DMS 273 treated with DMSO at 0.1 percent for 48 hours (cell line): ENCODE results near the gene MAP3K20.
"Not testable (repeated sequence)": the region's sequence is repeated elsewhere in the genome, so short reads cannot be mapped to it uniquely, and the experiment has no call there.

ENCODE experiments used
- DNase-seq: peaks from one replicate; lab custom pipeline; 2025; lab: John Stamatoyannopoulos, UW

MAP3K20 gene

DNA sequence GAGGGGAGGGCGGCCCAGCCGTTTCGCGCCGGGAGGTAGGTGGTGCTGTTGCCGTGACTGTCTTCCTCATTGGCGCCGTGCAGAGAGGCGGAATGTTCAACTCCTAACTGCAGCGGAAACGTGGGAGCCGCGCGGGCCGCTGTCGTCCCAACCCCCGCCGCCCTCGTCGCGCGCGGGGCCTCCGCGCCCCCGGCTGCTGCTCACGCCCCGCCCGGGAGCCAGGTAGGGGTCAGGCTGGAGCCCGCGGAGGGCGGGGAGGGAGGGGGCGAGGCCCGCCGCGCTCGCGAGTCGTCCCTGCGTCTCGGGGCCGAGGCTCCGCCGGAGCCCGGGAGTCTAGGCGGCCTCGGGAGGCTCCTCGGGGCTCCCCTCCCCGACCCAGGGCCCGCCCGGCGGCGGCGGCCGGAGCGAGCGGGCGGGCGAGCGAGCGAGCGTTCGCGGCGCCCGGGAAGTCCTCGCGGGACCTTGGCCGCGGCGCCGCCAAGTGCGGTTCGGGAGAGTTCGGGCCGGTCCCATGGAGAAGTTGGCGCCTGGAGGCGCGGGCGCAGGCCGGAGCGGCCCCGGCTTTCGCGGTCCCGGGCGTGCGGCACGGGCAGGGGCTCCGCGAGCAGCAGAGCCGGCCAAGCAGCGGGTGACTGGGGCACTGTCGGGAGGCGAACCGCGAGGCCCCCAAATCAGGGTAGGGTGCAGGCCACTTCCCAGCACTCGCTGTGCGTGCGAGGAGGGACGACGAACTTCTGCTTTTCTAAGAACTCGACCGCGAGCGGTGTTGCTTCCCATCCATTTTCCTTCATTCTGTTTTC lies at the start of gene MAP3K20:
Gene MAP3K20, plus strand, starts transcription at position 66 of the 800 bp plus-strand sequence. CDS start 15,186 bp downstream, outside the sequence.
- DNase-seq: no peak

- no peak for DNase-seq
Measured at GRCh38 chr2:173026479-173026878, 49.2 kb upstream of the MAP3K20 start.

DNA sequence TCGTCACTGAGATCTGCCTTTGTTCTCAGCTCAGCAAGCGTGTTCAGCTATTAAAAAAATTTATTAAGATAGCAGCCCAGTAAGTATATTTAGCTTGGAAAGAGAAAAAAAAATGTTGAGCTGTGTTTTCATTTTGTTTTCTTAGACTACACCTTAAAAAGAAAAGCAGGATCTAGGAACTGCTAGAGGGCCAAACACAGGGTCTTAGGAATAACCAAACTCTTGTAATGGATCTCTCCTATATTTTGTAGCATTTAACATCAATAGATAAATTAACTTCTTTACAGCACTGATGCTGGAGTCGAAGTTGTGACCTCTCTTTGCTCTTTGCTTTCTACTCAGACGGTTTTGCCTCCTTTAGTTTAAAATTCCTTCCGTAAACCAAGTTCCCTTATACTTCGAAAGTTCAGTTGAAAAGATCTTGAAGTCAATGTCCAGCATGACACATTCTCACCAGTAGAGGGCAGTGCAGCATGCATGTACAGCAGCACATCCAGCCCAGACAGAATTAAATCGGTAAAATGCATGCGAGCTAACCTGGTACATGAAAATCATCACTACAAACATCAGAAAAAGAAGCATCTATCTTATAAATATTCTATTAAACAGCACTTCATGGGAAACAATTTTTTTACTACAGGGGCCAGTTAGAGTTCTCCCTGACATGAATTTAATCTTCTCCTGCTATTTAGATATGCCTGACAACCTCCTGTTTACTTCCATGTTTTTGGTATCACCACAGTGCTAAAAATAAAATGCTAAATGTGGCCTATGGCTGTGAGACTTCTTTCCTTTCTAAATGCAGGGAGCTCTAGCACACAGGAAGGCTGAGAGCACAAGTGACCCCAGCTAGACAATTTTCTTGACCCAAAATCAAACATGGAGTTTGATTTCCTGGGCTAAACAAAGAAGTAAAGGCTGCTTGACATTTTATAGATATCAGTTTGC lies 48.2 kb upstream of the MAP3K20 start:
- DNase-seq: peak; percentile 61

GRCh38 chr2:173028141-173028540 lies 47.5 kb upstream of the MAP3K20 start:
- no peak for DNase-seq

DNA sequence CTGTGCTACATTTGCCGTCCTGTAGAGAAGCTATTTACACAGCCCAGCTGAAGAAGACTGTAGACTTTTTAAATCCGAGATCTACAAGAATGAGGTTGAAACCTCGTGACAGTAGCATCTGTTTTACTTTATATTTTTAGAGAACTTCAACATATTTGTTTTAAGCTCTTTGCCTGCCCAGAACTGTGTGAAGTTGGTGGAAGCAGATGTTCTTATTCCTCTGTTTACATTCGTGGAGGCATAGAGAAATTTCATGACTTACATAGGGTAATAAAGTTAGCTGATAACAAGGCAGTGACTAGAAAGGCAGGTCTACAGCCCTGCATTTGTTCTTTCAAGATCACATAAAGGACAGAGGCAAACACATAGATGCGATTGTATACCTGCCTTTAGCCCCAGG lies 47.0 kb upstream of the MAP3K20 start:
- DNase-seq: no peak

DNA sequence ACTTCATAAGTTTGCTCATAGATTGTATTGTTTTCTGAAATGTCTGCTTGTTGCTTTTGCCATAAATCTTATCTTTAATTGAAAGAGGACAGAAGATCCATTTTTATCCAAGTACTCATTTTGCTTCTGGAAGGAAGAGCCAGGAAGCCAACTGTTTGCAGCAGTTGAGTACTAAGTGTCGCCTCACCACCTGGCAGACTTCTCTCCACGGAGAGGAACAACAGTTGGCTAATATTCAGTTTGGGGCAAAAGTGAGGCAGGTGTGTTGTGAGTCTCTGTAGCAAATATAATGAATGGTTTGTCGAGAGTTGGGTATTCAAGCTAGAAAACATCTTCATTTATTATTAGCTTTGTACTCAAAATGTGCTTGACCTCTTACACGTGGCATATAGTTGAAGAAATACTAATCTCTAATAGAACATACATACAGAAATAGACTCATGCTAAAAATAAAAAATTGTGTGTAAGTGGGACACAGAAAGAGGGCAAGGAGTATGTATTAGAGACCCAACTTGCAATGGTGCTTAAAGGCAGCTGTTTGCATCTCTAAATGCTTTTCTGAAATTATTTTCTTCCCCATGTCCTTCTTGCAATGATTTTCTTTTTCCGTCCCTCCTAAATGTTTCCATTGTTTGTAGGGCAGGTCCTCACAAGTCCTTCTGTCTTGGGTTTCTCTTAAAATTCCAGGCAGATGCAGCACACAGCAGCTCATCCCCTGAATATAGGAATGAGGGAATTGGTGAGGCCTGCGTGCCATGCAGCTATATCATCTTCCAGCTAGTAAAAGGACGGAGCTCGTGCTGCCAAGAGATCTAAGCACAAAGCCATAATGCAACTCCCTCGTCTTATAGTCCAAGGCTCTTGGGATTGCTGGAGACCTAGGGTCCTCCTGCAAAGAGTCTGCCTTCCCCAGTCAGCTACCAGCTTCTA lies 44.8 kb upstream of the MAP3K20 start:
- no peak for DNase-seq

DNA sequence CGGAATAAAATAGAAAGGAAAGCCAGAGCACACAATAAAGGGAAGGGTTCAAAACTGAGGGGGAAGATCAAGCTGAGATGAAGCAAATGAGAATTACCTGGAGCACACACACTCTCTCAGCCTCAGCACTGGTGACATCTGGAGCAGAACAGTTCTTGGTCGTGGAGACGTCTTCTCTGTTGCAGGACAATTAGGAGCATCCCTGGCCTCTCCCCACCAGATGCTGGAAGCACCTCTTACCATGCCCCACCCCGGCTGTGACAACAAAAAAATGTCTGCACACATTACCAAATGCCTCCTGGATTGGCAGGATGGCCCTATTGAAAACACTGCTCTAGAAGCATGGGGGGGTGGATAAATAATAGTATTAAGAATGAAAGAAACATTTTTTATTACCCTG lies 43.6 kb upstream of the MAP3K20 start:
- no peak for DNase-seq

DNA sequence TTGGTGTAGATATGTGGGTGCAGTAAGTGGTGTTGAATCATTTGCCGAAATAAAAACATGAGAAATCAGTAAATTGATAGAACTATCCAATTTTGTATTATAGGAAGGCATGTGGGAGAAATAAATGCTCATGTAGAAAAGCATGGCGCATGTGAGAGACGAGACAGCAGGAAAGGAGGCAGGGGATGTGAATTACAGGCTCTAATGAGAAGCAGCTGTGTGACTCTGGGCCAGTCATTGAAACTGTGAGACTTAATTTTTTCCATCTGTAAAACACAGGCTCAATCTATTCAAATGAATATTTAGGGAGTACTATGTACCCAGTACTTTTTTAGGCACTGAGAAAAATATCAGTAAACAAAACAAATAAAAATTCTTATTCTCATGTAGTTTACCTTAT lies 42.6 kb upstream of the MAP3K20 start:
- DNase-seq: no peak

GRCh38 chr2:173034143-173034542 lies 41.5 kb upstream of the MAP3K20 start:
- DNase-seq: no peak

GRCh38 chr2:173037245-173038120 lies 38.2 kb upstream of the MAP3K20 start:
- DNase-seq: no peak

GRCh38 chr2:173038257-173038656 lies 37.4 kb upstream of the MAP3K20 start:
- not testable (repeated sequence) for DNase-seq

DNA sequence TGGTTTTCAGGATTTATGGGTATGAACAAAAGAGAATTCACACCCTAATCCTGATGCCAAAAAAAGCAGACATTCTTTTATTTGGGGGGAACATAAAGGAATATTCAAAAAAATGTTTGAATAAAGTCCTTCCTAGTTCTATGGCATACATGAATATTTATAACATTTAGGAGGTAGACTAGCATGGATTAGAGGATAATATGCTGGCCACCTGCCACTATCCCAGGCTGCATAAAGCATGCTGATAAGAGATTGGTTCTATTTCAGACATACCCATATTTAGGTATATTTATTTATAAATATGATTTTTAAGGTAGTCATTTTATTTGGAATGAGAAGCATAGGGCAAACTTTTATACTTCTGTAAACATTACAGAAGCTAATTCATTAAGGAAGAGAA lies 34.9 kb upstream of the MAP3K20 start:
- DNase-seq: no peak

DNA sequence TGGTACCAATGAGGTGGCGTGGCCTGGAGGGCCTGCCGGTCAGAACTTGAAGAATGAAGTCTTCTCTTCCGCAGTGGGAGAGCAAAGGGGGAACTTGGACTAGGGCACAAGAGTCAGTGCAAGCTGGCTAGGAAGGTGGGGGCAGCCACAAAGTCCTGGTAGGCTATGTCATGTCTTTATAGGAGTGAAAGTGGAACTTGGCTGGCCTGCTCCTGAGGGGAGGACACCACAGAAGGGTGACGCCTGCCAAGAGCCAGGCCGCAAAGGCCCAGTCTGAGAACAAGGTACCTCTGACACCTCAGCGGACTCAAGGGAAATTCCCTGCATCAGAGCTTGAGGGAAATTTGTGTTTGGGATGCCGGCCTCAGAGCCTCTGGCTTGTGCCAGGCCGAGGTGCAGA lies 32.2 kb upstream of the MAP3K20 start:
- DNase-seq: no peak

DNA sequence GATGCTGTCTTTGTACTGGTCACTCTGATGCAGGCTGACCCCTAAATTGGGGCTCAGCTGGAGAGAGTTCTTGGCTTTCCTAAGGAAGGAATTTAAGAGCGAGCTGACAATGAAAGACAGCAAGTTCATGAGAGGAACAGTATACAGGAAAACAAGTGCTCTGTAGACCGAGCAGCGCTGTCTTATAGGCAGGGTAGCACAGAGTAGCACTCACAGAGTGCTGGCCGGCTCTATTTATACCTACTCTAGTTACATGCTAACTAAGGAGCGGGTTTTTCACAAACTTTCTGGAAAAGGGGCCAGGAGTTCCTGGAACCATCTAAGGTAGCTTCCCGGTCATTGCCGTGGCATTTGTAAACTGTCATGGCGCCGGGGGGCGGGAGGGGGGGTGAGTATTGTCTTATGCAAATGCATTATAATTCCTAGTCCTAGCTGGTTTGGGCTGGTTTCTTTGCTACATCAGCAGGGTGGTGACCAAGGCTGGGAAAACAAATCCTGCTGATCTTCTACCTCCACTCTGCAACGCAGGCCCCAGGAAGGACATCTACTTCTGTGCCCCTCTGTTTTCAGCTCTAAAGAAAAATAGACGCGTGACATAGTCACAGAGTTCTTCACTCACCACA lies 31.6 kb upstream of the MAP3K20 start:
- no peak for DNase-seq

DNA sequence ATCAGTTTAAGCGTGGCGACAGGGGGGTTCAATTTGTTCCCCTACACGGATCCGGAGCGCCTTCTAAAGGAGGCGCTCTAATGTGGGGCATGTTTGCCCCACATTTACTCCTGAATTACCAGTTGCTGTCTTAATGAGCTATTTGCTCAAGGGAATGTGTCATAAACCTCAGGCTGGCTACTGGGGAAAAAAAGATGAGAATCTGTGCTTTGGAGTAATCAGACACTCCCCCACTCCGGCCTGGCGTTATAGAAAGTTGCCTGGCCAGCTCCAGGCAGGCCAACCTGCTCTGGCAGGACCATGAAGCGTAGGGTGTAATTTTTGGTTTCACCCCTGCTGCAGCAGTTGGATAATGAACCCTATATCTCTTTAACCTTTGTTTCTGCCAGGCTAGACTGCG lies 31.0 kb upstream of the MAP3K20 start:
- DNase-seq: no peak

GRCh38 chr2:173045181-173045580 lies 30.5 kb upstream of the MAP3K20 start:
- DNase-seq: no peak

GRCh38 chr2:173048522-173048896 lies 27.1 kb upstream of the MAP3K20 start:
- DNase-seq: no peak

GRCh38 chr2:173048897-173049661 lies 26.6 kb upstream of the MAP3K20 start:
- peak; percentile 93 for DNase-seq

DNA sequence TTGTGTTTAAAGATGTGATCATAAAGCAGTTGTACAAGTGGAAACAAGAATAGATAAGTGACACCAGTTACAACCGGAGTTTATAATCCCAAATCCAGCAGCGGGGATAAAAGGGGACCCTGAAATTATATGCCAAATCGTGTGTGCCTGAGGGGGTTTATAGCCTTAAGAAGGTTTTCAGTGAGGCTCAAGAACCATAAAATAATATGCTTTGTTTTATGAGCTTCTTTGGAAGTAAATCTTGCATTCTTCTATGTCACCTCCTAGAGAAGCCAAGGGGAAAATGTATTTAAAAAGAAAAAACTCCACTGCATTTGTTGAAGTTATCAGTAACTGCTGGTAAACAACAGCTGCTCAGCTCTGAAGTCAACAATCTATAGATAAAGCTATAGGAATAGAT lies 25.8 kb upstream of the MAP3K20 start:
- DNase-seq: no peak

- DNase-seq: no peak
Measured at GRCh38 chr2:173050684-173051083, 25.0 kb upstream of the MAP3K20 start.
